GM21576 (cell line): ENCODE data around the gene CDX1.
A peak's percentile ranks its signal among the peaks of the same experiment; 100 is the strongest.

Experiments used
- ATAC-seq: cut with Tn5 transposase; IDR thresholded peaks from one replicate; pipeline ENCODE4 v1.9.1; 2021; ENCODE audit warnings: mild to moderate bottlenecking, moderate library complexity; ENCODE audit not compliant: unreplicated experiment

The CDX1 gene

DNA sequence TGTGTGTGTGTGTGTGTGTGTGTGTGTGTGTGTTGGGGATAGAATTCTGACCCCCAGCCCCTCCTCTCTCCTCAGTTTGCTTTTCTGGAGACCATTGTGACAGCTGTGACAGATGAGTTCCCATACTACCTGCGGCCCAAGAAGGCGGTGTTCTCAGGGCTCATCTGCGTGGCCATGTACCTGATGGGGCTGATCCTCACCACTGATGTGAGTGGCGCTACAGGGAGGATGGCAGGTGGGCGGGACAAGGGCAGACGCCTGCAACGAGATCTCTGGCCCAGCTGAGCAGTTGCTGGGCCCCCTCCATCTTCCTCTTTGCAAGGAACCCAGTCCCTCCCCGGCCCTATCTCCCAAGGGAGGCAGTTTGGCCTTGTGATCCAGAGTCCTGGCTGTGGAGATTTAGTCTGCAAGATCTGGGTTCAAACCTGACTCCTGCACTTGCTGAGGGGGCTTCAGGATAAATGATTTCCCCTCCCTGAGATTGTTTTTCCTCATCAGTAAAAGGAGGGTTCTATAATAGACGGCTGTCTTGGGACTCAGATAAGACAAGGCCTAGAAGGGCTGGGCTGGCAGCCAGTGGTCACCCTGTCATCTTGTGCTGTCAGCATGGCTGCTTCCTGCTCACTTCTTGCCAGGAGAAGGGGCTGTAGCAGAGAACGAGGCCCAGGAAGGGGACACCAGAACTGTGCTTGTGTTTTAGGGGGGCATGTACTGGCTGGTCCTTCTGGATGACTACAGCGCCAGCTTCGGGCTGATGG lies 37.4 kb downstream of the CDX1 start:
- no peak for ATAC-seq

DNA sequence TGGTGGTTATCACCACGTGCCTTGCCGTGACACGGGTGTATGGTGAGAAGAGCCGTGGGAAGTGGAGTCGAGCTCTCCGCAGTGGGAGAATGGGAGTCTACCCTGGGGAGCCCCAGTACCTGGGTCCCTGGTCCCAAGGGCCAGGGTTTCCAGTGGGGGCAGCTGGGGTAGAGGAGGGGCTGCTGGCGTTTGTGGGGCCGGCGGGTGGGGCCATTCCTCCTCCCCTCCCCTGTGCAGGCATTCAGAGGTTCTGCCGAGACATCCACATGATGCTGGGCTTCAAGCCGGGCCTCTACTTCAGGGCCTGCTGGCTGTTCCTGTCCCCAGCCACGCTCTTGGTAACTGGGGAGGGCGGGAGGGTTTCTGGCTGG lies 38.0 kb downstream of the CDX1 start:
- no peak for ATAC-seq

DNA sequence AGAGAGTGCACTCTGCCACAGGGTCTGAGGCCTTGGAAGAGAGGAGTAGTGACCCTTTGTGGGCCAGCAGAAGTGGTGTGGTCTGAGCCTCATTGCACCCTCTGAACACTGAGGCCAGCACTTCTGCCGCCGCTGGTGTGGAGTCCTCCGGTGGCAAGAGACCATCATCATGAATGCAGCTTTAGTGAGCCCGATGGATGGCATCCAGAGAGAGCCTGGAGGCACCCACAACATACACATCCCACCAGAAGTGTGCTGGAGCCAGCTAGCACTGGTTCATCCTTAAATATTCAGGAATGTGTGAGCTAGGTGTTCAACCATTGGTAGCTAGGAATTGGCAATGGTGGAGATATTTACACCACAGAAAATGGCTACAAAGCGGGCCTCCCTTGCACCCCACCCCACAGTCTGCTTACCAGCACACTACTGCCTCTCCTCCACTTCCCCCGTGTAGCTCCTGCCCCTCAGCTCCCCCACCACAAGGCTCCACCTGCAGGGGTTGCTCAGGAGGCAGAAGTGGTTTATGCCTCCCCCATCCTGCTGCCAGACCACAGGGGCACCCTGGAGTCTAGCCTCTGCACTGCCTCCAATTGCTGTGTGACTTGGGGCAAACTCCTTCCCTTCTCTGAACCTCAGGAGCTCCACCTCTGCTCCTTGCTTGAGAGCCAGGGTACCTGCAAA lies 39.7 kb downstream of the CDX1 start:
- ATAC-seq: no peak

DNA sequence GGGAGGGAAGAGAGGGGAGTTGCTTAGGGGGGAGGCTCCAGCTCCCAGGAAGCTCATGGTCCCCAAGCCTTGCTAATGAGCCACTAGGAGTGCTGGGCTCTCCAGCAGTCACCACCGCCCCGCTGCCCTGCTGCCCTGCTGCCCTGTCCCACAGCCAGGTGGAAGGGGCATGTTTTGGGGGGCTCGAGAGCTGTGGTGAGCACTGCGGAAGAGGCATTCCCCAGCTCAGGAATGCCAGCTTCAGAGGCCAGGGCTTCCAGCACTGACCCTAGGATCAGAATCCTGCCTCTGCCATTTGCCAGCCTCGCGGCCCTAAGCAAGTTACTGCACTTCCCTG lies 40.2 kb downstream of the CDX1 start:
- no peak for ATAC-seq

DNA sequence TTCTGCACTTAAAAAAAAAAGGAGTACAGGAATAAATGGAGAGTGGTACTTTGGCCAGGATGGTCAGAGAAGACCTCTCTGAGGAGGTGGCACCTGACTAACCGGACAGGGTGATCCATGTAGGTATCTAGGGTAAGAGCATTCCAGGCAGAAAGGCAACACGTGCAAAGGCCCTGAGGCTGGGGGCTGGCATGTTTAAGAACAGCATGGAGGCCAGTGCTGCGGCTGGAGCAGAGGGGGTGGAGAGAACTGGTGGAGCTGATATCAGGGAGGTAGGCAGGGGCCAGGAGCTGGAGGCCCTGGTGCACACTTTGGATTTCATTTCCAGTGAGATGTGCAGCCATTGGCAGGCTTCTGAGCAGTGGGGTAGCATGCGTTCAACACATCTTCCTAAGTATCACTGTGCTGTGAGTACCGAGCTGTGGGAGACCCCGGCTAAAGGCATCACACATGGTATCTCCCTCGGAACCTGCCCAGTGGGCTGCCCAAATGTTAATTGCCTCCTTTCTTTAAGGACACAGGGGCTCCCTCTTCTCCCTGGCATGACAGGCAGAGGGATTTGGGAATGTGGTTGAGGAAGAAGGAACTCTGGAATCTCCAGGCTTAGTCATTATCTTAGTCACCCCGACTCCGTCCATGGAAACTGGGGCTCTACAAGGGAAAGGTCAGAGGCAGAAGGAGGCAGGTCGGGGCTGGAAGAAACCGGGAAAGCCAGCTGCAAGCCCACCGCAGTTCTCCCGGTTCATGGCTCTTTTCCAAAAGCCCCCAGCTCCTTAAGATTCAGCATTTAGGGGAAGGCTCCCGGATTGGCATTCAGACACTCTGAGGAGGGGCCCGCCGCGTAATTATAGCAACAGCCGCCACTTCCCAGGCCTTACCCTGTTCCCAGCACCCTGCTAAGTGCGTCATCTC lies 41.9 kb downstream of the CDX1 start:
- ATAC-seq: no peak

DNA sequence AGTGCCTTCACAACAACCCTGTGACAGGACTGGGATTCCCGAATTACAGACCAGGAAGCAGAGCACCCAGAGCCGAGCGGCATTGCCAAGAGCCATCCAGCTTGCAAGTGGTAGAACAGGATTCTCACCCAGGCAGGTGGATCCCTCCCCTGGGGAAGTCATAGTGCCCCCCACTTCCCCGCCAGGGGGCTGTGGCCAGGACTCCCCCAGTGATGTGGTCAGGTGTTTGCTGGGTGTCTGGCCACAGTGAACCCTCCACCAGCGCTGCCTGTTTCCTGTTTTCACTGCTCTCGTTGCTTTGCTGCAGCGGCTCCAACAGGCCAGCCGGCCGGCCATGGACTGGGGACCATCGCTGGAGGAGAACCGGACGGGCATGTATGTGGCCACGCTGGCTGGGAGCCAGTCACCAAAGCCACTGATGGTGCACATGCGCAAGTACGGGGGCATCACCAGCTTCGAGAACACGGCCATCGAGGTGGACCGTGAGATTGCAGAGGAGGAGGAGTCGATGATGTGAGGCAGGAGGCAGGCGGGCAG lies 42.6 kb downstream of the CDX1 start:
- no peak for ATAC-seq

DNA sequence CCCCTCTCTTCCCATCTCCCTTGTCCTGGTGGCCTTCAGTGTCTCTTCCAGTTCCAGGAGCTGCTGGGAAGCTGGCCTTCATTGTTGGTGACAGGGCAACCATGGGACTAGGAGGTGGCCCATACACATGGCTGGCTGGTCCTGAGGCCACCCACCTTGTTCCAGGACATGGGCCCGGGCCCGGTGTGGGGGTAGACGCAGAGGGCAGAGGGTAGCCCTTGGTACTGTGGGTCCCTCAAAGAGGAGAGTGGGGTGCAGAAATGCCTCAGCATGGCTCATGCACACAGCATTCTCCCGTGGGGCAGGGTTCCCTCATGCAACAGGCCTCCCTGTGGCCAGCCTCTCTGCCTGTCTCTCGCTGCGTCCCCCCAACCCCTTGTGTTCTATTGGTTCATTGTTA lies 44.1 kb downstream of the CDX1 start:
- no peak for ATAC-seq

DNA sequence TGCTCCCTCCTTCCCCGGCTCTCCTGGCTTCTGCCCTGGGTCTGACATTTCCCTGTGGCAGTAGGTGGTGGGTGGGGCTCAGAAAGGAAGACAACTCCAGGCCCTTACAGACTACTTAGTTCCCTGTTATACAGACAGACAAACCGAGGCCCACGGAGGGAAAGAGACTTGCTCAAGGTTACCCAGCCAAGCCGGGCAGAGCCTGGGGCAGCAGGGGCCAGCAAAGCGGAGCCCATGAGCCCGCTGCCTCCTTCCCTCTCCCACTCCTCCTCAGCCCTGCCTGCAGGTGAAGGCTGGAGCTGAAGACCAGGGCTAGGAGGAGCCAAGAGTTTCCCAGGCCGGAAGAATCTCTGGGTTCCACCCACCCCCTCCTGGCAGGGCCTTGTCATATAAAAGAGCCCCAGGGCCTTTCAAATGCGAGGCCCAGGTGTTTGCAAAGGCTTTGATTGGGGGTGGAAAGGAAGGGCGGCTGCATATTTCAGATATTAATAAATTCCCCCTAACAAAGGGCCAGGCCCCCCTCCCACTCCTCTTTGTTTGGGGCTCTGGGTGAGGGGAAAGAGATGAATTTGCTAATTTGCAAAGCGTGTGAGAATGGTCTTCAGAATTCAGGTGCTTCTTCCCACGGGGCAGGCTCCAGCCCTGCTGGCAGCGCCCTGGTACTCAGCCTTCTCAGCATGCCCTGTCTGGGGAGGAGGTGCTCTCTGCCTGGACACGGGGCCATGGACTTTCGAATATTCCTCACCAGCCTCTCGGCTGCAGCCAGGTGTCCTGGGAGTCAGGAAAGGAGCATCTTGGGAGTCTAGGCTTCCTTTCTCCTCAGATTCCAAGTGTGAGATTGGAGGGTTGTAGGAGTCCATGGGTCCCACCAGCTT lies 44.8 kb downstream of the CDX1 start:
- no peak for ATAC-seq

DNA sequence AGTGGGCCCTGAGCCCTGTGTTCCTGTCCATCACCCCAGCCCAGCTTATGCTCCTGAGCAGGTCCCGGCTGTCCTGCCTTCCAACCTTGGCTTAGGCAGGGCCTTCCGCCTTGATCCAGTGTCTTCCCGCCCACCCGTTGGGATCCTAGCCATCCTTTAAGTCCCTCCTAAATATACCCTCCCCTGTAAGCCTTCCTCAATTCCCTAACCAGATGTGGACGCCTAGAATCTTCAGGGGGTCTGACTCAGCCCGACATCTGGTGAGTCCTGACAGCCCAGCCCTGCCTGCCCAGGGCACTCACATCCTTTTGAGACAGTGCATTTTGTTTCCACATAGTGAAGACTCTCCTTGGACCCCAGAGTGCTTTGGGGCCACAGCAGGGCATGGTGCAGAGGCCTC lies 47.0 kb downstream of the CDX1 start:
- no peak for ATAC-seq

DNA sequence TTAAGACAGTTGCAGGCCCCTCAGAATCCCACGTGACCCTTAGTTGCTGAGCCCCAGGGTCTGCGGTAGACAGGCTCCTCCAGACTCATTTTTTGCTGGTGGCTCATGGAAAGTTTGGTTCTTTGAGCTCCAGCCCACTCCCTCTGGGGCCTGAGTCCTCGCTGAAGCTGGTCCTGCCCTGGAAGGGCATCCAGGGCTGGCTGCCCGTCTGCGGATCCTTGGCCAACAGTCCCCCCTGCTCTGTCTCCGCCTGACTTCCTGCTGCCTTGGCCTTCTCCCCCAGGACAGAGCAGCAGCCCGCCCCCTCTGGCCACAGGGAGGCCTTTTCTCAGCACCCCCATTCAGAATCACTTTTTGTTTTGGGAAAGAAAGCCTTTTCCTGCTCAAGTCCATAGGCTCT lies 47.7 kb downstream of the CDX1 start:
- ATAC-seq: no peak

DNA sequence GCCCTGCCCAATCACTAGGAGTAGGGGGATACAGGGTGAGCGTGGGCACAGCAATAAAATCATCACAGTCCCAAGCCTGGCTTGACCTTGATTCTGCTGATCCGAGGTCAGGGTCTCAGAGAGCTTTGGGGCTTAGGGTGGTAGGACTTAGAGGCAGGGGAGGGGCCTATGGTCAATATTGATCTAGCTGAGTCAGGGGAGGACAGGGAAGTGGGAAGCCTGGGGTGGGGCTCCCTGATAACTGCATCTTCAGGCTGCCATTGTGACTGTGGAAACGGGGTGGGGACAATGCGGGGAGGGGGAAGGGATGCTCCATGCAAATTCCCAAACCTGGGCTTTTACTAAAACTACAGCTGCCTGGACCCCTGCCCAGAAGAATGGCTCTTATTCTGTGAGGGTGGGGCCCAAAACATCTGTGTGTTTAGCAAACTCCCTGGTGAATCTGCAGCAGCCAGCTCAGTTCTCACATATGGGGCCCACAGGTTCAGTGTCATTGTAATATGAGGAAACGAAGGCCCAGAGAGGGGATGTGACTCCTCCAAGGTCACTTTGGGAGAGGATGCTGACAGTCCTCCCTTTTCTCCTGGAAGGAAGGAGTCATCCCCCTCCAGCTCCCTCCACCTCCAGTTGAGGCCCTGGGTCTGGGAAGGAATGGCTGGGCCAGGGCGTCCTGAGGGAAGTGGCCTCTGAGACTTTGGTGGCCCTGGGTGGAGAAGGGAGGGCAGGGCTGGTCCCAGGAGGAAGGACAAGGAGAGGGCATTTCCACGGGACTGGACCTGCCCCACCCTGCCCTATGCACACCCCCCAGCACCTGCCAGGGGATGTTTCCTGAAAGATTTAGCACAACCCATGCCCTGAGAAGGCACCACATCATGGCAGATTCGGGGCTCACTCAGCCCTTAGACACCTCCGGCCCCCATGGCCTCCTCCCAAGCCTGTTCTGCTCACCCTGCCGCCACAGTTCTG lies 49.7 kb downstream of the CDX1 start:
- ATAC-seq: no peak

DNA sequence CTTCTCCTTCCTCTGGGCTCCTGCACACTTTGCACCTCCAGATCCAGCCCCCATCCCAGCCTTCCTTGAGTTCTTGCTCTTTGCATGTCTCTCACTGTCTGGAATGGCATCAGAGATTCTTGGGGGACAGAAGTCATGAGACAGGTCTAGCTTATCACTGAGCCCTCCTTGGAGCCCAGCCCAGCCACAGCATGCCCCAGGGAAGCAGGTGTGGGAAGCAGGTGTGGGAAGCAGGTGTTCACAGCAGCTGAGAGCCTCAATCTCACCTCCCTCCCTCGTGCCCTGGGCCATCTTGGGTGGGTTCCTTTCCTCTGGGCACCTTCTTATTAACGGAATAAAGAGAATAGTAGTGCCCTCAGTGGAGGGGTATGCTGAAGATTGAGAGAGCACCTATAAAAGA lies 50.5 kb downstream of the CDX1 start:
- no peak for ATAC-seq

DNA sequence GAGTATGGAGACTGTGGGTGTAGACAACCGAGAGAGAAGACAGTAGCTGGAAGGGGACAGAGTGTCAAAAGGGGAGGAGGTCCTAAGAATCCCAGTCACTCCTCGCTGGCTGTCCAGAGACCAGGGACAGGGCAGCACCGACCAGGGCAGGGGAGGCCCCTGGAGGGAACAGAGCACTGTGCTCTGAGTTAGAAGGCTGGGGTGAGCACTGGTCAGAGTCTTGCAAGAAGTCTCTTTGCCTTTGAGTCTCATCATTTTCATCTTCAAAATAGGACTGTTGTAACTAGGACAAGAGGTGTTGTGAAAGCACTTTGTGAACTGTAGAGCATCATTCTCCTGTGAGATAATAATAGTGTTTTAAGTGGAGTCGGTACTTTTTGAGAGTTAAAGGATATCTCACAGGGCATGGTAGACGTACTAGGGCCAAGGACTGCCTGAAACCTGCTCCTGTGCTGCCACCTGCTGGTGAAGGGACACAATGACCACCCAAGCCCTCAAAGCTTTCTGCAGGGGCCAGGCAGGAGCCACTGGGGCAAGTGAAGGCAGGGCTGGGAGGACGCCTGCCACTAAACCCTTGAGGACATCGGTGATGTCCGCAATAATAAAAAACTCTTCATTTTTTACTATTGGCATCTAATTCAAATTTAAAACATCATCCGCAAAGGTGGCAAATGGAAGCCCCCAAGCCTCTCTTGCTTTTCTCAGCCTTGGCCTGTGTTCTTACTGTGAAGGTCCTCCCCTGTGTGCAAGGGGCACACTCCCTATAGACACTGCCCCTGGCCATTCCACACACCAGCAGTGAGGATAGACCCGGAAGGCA lies 51.5 kb downstream of the CDX1 start:
- ATAC-seq: peak; percentile 87

DNA sequence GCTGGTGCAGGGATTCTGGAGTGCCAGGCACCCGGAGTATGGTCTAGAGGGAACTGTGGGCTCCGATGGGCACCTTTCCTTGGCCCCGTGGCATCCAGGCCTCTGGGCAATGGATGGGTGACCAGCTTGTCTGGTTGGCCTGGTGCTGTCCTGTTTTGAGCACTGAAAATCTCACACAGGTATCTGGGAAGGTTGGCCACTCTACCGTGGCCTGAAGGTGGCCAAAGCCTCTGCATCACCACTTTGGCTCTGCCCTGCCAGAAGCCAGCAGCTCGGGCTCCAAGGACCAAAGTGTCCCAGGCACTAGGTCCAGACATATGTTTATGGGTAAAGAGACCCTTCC lies 52.1 kb downstream of the CDX1 start:
- no peak for ATAC-seq

DNA sequence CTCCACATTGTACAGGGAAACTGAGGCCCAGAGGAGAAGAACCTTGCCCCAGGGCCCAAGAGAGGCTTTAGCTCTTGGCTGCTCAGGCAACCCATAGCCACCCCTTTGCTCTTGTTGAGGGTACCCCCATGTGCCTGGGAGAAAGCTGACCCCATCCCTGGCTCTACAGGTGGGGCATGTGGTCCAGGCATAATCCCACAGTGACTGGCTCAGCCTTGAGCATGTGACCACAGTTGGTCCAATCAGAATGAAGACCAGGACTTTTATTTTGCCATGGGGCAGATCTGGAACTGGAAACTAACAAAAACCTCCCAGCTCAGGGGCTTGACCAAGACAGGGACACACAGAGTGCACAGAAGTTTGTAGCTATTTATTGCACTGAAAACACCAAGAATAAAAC lies 52.6 kb downstream of the CDX1 start:
- no peak for ATAC-seq

DNA sequence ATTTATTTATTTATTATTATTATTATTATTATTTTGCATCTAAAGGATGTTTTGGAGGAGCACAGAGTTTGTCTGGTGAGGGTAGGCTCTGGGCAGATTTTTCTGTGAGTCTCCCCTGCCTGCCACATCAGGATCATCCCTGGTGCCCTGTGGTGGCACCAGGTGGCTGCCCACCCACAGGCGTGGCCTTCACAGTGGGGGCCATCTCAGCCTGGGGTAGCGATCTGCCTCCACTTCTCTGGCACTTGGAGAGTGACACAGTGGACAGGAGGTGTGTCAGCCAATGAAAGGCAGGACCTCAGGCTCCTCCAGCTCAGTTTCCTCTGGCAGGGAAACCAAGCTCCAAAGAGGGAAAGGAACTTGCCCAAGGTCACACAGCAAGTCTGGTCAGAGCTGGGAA lies 53.3 kb downstream of the CDX1 start:
- ATAC-seq: no peak

DNA sequence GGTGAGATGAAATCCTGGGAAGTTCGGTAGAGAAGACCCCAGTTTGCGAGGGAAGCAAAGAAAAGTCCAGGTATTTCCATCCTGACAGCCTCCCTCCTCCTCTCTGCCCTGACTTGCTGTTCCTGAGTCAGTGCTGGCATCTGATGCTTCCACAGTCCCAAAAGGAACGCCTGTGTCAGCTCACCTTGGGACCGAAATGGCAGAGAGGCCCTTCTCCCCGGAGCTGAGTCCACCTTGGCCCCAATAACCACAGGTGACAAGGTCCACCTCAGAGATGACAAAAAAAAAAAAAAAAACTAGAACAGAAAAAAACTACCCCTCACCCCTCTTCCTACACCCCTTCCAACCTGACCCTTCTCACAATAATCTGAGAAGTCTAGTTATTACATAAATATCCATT lies 54.9 kb downstream of the CDX1 start:
- ATAC-seq: no peak

DNA sequence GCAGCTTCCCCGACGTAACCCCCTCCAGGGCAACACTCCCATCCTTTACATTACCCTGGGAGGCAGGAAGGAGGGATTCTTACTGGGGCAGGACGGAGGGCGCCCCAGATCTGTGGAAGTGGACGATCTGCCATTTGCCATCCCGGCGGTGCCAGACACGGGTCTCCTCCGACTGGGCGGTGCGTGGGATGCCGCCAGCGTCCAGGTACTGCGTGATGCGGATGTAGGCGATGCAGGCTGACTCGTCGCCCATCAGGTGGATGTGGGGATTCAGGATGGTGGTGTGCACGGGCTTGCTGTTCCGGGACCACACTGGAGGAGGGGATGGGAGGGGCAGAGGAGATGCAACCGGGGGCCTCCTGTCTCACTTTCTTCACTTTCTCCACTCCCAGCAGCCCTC lies 56.3 kb downstream of the CDX1 start:
- no peak for ATAC-seq

DNA sequence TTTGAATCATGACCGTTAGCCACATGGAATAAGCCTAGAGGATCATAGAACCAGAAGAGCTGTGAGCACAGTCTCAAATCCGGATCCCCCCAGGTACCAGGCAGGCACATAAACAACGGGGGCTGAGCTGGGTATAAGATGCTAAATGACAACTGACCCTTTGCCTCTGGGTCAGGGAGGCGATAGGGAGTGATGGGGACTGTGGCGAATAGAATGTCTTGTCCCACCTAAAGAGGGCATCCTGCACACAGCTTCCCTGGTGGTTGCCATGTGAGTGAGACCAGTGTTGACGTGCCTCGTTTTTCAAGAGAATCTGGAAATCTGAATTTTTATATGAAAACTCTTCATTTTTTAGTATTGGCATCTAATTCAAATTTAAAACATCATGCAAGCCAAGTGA lies 56.9 kb downstream of the CDX1 start:
- no peak for ATAC-seq
